Femur (tissue), 1 donor: ENCODE measurements around the gene KRT35.
"Not testable (repeated sequence)": the region's sequence is repeated elsewhere in the genome, so short reads cannot be mapped to it uniquely, and the experiment has no call there.

Experiments used
- DNase-seq: peaks from one replicate; pipeline ENCODE4 v3.0.0-alpha.2; 2017

Gene KRT35

DNA sequence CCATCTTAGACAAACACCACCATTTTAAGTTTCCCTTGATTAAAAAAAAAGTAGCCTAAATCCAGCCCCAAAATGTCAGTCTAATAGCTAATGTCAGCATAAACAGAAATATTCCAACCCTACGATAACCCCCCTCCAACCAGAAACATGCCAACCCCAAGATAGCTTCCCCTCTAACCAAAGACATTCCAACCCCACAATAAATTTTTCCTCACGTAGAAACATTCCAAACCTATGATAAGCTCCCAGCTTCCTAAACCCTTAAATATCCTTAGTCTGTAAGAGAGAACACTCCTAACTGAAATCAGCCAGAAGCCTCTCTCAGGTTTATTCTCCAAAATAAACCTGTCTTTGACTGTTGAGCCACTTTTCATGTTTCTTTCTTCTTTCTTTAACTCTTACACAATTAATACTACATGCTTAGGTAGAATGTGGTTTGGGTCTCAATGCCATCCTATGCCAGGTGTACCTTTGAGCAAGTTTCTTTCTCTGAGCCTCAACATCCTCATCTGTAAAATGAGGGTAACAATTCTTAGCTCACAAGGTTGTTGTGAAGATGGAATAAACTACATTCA, 29.7 kb downstream of the KRT35 start:
- no peak for DNase-seq

DNA sequence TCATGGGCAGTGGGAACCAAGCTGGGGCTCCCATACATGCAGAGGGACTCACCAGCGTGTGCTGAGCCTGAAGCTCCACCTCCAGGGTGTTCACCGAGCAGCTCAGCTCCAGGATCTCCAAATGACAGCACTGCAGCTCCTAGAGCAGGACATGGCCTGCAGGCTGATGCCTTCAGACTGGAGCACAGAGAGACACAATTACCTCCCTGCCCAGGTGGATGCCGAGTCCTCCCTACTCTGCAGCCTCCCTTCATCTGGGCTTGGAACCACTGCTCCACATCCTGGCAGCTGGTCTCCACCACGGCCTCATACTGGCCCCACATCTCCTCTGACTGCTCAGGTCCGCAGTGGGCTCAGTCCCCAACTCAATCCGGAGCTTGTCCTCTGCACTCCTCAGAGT, 31.9 kb downstream of the KRT35 start:
- no peak for DNase-seq

DNA sequence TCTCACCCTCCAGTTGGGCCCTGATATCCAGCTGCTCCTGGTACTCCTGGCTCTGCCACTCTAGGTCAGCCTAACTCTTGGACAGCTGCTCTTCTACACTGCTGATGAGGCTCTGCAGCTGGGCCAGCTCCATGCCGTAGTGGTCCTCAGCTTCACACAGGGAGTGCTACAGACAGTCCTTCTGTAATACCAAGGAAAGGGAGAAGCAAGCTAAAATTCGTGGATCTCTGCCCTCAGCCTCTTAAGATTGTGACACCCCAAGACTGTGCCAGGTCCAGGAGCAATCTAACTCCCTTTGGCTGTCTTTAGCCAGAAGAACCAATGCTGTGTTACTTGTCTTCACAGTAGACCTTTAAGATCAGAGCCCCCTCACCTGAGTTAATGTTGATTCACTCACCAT, 32.4 kb downstream of the KRT35 start:
- no peak for DNase-seq

DNA sequence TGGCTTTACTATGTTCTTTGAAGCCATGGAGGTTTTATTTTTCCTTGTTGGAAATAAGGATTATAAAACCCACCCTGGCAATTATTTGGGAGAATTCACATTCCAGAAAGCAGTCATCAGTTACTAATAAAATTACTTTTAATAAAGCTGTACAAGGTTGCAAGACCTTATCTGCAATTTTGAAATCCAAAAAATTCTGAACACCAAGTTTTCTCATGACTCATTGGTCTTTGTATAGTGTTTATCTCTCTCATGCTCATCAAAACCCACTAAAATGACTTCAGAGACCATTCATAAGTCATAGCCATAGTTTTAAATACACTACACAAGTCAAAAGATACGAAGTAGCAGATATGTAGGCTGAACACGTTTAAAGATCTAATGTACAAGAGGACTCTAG, 34.1 kb downstream of the KRT35 start:
- no peak for DNase-seq

DNA sequence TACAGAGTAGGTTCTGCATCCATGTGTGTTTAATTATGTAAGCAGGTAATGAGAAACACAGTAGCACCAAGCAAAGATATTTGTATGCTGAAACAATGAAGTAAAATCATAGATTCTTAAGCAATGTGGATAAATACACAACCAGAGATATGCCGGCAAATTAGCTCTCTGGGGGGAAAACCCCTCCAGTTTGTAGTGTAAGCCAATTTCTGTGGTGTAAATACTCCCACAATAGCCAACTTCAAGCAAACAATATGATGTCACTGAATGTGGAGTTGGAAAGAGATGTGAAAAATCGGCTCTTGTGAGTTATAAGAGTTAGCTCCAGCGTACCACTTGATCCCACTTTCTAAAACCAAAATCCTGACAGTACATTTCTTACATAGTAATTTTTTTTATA, 36.3 kb downstream of the KRT35 start:
- DNase-seq: no peak

DNA sequence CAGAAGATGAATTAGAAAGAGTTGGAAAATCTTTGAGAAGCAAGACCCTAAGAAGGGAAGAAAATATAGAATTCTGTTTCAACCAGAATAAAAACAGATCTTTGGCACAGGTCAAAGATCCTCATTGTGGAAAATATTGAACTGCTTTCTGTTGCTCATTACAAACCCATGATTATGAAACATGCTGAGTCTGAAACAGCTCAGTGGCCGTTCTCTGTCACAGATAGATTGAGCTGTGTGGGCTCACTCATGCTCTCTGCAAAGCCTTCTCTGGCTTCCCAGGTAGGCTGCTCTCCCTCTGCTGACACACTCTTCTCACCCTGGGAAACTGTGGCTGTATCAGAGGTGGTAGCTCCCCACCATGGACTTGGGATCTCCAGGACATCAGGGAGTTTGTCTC, 36.8 kb downstream of the KRT35 start:
- DNase-seq: no peak

DNA sequence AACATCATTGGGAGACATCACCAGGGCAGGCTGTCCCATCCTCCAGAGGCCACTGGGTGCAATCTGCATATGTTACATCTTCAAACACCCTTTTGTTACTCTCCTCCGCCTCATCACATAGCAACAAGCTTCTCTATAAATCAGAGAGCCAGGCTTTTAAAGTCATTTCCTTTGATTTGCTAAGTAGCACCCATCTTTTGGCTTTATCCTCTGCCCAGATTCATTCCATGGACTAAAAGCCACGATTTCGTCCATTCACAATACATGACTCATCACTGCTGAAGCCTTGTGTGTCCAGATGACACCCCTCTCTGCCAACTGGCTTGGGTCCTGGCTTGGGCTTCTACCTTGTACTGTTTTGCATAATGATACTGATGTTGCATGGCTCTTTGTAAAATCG, 38.2 kb downstream of the KRT35 start:
- DNase-seq: no peak

DNA sequence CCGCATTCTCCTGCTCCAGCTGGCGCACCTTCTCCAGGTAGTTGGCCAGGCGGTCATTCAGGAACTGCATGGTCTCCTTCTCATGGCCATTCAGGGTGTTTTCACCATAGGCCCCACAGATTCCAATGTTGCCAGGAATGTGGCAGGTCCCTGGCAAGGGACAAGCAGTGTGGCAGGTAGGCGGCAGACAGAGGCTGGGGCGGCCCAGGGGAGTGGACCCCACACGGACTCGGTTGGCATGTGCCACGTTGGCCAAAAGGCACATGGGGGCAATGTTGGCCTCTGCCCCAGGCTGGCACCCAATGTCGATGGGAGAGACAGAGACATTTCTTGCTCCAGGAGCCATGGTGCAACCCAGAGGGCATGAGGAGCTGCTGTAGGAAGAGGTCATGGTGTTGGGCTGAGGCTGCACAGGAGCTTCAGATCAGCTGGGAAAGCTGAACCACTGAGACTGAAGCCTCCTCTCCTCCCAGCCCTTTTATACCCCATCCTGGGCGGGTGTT, 40.4 kb downstream of the KRT35 start, which contains the start of gene KRT38:
KRT38 (minus strand) TSS at position 453 of the 503 bp plus-strand sequence; CDS start at position 391, 62 bp downstream.
- no peak for DNase-seq

DNA sequence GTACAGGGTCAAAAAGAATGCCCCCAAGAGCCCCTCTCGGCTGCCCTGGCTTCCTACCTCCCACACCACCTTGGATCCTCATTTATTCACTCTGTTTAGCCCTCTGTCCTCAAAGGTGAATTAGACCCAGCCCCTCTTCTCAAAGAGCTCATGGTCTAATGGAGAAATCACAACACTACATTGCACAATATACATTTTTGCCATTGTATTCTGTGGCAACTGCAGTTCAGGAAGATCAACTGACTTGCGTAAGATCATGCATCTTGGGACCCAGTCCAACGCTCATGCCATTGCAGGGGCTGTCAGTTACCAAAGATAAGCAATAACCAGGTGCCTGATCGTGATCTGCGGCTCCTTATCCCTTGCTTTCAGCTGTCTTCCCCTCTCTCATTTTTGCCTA, 41.6 kb downstream of the KRT35 start:
- no peak for DNase-seq

DNA sequence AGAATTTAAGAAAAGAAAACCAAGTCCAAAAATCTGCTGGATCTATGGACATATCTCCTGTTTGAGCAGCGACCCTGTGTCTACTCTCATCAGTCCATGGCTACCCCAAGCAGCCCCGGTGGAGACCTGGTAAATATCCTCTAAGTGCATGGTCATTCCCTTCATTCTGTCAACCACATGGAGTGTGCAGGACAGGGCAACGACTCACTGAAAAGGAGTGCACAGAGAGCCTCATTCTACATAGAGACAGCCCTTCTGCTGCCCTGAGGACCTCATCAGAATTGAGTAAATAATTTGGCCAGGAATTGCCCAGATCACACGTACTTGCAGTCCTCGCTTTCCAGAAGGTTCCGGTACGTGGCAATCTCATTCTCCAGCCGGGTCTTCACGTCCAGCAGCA, 43.2 kb downstream of the KRT35 start:
- no peak for DNase-seq

DNA sequence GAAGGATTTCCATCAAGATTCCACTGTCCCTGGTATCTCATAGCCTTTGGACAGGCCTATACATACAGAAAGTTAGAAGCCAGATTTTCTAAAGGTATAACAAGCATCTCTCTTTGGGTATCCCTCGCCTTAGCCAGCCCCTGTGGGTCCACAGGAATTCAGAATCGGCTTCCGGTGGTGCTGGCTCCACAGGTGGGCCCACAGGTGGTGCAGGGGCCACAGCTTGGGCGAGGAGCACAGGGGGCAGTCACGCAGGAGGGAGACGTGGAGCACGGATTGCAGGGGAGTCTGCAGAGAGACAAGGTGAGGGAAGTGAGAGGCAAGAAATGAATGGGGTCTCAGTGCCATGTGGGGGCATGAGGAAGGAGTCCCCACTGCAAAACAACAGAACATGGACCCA, 43.7 kb downstream of the KRT35 start:
- no peak for DNase-seq

DNA sequence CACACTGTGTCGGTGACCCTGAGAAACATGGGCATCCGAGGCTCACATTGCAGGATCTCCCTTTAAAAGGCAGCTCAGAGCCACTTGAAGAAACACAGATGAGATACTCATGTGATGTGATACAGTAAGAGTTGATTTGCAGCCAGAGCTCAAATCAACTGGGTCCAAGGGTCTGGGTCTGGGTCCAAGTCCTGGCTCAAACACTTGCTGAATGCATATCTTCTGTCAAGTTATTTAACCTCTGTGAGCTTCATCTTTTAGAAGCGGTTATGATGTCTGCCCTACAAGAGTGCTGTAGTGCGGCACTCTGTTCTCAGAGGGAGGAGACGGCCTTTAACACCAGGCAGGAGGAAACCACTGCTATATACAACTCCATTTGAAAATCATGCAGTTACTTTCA, 46.5 kb downstream of the KRT35 start:
- DNase-seq: no peak

DNA sequence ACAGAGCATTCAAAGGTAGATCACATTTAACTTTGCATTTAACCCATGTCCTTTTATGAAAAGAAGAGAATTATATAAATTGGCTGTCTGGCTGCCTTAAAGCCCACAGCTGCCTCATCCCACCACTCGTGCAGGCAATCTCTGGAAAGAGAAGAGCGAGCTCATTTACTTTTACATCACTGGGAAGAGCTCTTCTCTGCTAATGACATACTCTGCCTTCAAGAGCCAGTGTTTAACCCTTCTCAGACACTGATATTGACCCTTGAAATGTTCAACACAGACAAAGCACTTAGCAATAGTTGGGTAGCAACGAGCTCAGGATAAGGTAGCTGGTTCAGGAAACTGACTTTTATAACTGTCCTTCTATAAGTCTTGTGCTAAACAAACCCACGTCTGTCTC, 46.9 kb downstream of the KRT35 start:
- DNase-seq: no peak

DNA sequence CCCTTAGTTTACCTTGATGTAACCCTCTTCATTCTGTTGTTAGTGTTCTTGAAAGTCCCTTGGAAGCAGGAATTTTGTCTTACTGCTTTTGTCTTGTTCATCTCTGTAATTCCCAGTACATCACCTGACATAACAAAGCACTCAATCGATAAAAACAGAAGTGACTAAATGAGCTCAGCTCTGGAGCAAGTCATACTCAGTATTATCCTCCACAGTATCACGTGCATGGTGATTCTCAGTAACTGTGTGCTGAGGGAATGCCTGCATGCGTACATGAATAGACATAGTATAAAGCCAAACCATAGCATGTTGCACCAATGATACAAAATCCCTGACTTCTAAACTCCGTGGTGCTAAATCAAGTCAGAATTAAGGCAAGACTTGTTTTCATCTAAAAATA, 47.4 kb downstream of the KRT35 start:
- DNase-seq: no peak

DNA sequence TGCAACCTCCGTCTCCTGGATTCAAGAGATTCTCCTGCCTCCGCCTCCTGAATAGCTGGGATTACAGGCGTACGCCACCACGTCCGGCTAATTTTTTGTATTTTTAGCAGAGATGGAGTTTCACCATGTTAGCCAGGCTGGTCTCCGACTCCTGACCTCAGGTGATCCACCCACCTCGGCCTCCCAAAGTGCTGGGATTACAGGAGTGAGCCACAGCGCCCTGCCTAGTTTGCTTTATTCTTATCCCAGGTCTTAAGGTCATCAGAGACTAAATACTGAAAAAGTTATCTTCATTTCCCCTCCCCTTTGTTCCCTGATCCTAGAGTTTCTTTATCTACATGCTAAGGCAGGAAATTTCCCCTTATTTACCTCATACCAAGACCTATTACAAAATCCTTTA, 50.6 kb downstream of the KRT35 start:
- not testable (repeated sequence) for DNase-seq

DNA sequence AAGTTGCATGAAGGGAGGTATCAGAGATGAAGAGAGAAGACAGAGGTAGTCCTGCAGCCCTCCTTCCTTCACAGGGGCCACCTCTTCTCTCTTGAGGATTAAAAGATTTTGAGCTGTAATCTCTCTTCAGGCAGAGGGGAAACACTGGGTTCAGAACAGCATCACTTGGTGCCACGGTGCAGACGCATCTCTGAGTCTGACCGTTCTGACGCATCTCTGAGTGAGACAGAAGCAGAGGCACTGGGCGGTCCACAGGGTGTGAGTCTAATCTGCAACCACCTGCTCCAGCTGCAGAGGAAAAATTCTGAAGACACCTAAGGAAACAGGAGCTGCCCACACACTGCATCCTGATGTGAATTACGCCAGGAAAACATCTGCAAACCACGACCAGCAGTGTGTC, 51.3 kb downstream of the KRT35 start:
- no peak for DNase-seq

DNA sequence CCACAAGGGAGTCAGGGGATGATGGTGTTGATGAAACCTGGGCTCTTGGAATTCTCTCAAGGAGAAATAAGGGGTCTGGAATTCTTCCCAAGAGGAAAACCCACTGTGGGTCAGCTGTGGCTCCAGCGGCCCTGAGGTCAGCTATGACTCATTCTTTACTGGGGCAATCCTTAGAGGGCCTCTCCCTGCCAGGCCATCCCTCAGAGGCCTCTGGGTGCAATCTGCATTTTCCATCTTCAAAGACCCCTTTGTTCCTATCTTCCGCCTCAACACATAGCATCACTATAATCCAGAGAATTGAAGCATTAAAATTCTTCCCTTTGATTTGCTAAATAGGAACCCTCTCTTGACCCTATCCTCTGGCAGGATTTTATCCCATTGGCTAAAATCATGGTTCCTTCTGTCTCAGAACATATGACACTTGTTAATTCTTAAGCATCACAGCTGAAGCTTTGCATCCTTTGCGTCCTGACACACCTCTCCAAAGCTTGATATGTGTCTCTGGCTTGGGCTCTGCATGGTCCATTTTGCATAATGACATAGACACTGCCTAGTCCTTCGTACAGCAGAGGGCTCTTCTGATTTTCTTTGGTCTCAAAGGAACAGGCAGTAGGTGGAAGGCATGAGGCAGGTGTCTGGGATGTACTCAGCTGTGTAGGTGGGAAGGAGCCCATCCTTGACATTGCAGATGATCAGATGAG, 52.2 kb downstream of the KRT35 start:
- DNase-seq: no peak
